Adrenal gland (tissue), 5 donors: Measurements from ENCODE around the gene INSR.

ENCODE experiments used
- CTCF ChIP-seq, 6 experiments: fragments of 450-650 bp in 4 of 6; fragments of 200-600 bp in 2 of 6; sonication (generic) in 1 of 6; IDR thresholded peaks; 1 replicate in 5 of 6; 2 replicates in 1 of 6; pipeline versions ENCODE4 v1.5.1 to v1.8.0; 2016 to 2021; ENCODE audit warnings: antibody characterized with exemption in 6 of 6, mild to moderate bottlenecking in 2 of 6, moderate library complexity in 1 of 6
- POLR2A ChIP-seq, 2 donors: fragments of 450-650 bp; IDR thresholded peaks; one replicate each; pipeline ENCODE4 v1.6.1; 2017; ENCODE audit warnings: antibody characterized with exemption in 2 of 2, mild to moderate bottlenecking in 2 of 2, moderate library complexity in 1 of 2
- donor health status: DM: no; HTN: no; CAD: no.

GRCh38 chr19:7099597-7099921 is 194.7 kb downstream of the INSR start:
- TF ChIP-seq CTCF (IDR thresholded peaks at IDR 0.05) (no peak), POLR2A (IDR thresholded peaks at IDR 0.05) (no peak)
